SK-N-MC (cell line): ENCODE data around the gene KCTD6.

Source experiments
- EZH2 ChIP-seq: fragments of 200-600 bp; sonication (generic); IDR thresholded peaks from one replicate; pipeline ENCODE4 v1.6.1; 2017; ENCODE audit warnings: antibody characterized with exemption
- POLR2AphosphoS5 ChIP-seq: IDR thresholded peaks from 2 replicates; pipeline ENCODE4 v1.6.1; 2012; ENCODE audit warnings: mild to moderate bottlenecking, low read depth, low read length, borderline replicate concordance

DNA sequence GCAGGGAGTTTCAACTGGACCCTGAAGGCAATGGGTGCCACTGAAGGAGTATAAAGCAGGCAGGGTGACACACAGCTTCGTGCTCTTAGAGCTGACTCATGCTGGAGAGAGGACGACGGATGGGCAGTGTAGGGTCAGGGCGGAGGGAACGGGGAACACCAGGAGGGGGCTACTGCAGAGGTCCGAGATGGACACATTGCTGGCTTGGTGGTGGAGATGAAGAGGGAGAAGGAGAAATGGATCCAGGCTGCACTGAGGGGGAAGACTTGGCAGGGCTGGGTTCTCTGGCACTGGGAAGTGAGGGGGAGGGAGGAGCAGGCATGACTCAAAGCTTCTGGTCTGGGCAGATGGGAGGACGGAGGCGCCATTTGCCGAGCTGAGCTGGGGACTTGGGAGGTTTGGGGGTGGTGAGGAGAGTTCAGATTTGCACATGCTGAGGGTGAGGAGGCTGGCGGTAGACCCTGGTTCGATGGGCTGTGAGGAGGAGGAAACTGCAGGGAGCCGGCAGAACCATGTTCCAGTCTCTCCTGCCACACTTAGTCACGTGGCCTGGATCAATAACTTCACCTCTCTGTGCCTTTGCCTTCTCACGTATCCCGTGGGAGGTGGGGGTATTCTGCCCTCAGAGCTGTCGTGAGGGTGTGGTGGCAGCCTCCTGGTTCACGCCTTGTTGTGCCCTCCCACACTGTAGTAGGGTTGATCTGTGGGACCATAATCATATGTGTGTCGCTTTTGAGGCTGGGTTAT is 4.6 kb upstream of the KCTD6 start:
- TF ChIP-seq POLR2AphosphoS5, result no peak
- no peak for TF ChIP-seq EZH2
